ENCODE results near the gene PODN. TPM values are rescaled to one million over a fixed set of nuclear protein-coding genes. Genes with fewer than 3 reads are reported as not detected.

The PODN gene
- total RNA-seq, 6 experiments from 2014 or later = 2.8 to 9.8 (median 5.1) TPM

GRCh38 chr1:53104289-53104913, 42.4 kb downstream of the PODN start:
- DNase-seq = no peak
- no peak overlapping the region for H3K4me3 ChIP-seq
- H3K27me3 ChIP-seq = no peaks in the 10 kb centered on the region
- TF ChIP-seq CTCF (IDR thresholded peaks at IDR 0.05) = no peak
- TF ChIP-seq POLR2A (IDR thresholded peaks at IDR 0.05) = no peak
- H3K27ac ChIP-seq = no peak overlapping the region
- intact Hi-C loops (cut with DNase I) = no loop called here
- no peak for ATAC-seq
- H3K36me3 ChIP-seq = no peaks in the 10 kb centered on the region
- 69% methylated on average over 7 of the region's 8 CpGs for WGBS (ENCODE audit: insufficient coverage, low coverage, low lambda C conversion rate, missing lambda C conversion rate)
- no peaks in the 10 kb centered on the region for H3K4me1 ChIP-seq
- no peaks in the 10 kb centered on the region for H3K9me3 ChIP-seq

- H3K27me3 ChIP-seq = no peaks in the 10 kb centered on the region
- H3K9me3 ChIP-seq = no peaks in the 10 kb centered on the region
- ATAC-seq (no peak), DNase-seq (no peak)
- no peaks in the 10 kb centered on the region for H3K36me3 ChIP-seq
- WGBS (ENCODE audit: insufficient coverage, low coverage, low lambda C conversion rate, missing lambda C conversion rate) = 96% methylated on average over 6 of the region's 7 CpGs
- no peak overlapping the region for H3K27ac ChIP-seq
- no peak overlapping the region for H3K4me3 ChIP-seq
- intact Hi-C loops (cut with DNase I) = no loop called here
- peaks cover 0 to 14% (median 3%) of the 10 kb centered on the region in 4 donors for H3K4me1 ChIP-seq
- TF ChIP-seq CTCF (IDR thresholded peaks at IDR 0.05) (no peak), POLR2A (IDR thresholded peaks at IDR 0.05) (no peak)
Measured at GRCh38 chr1:53107090-53107489, 45.1 kb downstream of the PODN start.

GRCh38 chr1:53107570-53108322, 45.7 kb downstream of the PODN start:
- no peaks in the 10 kb centered on the region for H3K27me3 ChIP-seq
- H3K4me1 ChIP-seq = peaks cover 0 to 14% (median 3%) of the 10 kb centered on the region in 4 donors
- H3K9me3 ChIP-seq = no peaks in the 10 kb centered on the region
- H3K4me3 ChIP-seq = no peak overlapping the region
- no peak overlapping the region for H3K27ac ChIP-seq
- no peak for DNase-seq
- intact Hi-C loops (cut with DNase I) = no loop called here
- peak; percentile 22 to 87 (median 54) for ATAC-seq
- no peak for TF ChIP-seq POLR2A (IDR thresholded peaks at IDR 0.05)
- TF ChIP-seq CTCF (IDR thresholded peaks at IDR 0.05) = no peak
- H3K36me3 ChIP-seq = no peaks in the 10 kb centered on the region
- WGBS (ENCODE audit: insufficient coverage, low coverage, low lambda C conversion rate, missing lambda C conversion rate) = 43% methylated on average over 12 of the region's 15 CpGs

- H3K27me3 ChIP-seq = no peaks in the 10 kb centered on the region
- H3K4me1 ChIP-seq = peaks cover 0 to 15% (median 3%) of the 10 kb centered on the region in 4 donors
- TF ChIP-seq POLR2A (IDR thresholded peaks at IDR 0.05) = no peak
- no peak for TF ChIP-seq CTCF (IDR thresholded peaks at IDR 0.05)
- H3K36me3 ChIP-seq = no peaks in the 10 kb centered on the region
- intact Hi-C loops (cut with DNase I) = no loop called here
- H3K9me3 ChIP-seq = no peaks in the 10 kb centered on the region
- ATAC-seq (no peak), DNase-seq (no peak)
- no peak overlapping the region for H3K27ac ChIP-seq
- H3K4me3 ChIP-seq = no peak overlapping the region
- 84% methylated on average over 13 of the region's 14 CpGs for WGBS (ENCODE audit: insufficient coverage, low coverage, low lambda C conversion rate, missing lambda C conversion rate)
Measured at GRCh38 chr1:53108646-53109580, 46.9 kb downstream of the PODN start.
